ENCODE data around the gene SFN.

DNA sequence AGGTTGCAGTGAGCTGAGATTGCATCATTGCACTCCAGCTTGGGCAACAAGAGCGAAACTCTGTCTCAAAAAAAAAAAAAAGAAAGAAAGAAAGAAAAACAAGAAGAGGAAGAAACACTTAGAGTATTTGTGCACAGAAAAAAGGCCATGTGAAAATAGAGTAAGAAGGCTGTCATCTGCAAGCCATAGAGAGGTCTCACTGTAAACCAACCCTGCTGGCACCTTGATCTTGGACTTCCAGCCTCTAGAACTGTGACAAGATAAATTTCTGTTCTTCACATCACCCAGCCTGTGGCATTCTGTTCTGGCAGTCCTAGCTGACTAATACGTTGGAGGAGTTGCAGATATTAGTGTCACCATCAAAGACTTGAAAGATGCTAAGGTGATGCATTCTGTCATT lies 48.6 kb upstream of the SFN start:
- no peak for TF ChIP-seq EZH2 (IDR thresholded peaks at IDR 0.05; ENCODE audit: borderline replicate concordance, insufficient read depth, low read depth, low read length, poor library complexity, severe bottlenecking)
- TF ChIP-seq, protein P1, sequence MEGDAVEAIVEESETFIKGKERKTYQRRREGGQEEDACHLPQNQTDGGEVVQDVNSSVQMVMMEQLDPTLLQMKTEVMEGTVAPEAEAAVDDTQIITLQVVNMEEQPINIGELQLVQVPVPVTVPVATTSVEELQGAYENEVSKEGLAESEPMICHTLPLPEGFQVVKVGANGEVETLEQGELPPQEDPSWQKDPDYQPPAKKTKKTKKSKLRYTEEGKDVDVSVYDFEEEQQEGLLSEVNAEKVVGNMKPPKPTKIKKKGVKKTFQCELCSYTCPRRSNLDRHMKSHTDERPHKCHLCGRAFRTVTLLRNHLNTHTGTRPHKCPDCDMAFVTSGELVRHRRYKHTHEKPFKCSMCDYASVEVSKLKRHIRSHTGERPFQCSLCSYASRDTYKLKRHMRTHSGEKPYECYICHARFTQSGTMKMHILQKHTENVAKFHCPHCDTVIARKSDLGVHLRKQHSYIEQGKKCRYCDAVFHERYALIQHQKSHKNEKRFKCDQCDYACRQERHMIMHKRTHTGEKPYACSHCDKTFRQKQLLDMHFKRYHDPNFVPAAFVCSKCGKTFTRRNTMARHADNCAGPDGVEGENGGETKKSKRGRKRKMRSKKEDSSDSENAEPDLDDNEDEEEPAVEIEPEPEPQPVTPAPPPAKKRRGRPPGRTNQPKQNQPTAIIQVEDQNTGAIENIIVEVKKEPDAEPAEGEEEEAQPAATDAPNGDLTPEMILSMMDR (IDR thresholded peaks at IDR 0.05) = no peak
